Peyer's patch (tissue), 4 donors: ENCODE data around the gene COPS2. TPM values are rescaled to one million over a fixed set of nuclear protein-coding genes. Genes with fewer than 3 reads are reported as not detected.

Source experiments
- DNase-seq, 3 donors: peaks; one replicate each; pipeline ENCODE4 v3.0.0-alpha.2; 2017 to 2019
- H3K27ac ChIP-seq, 4 donors: fragments of 200-600 bp; sonication (generic); one replicate each; pipeline ENCODE4 v1.5.1; 2016 to 2019
- H3K27me3 ChIP-seq, 2 donors: fragments of 200-600 bp; sonication (generic); one replicate each; pipeline ENCODE4 v1.5.1; 2019
- H3K36me3 ChIP-seq, 3 donors: fragments of 200-600 bp; sonication (generic); one replicate each; pipeline ENCODE4 v1.5.1; 2016 to 2019
- H3K4me1 ChIP-seq, 4 donors: fragments of 200-600 bp; sonication (generic); one replicate each; pipeline ENCODE4 v1.5.1; 2016 to 2019
- H3K4me3 ChIP-seq, 4 donors: fragments of 200-600 bp; sonication (generic); 1 replicate in 3 of 4; 2 replicates in 1 of 4; pipeline ENCODE4 v1.5.1; 2016 to 2019; ENCODE audit warnings: mild to moderate bottlenecking in 1 of 4
- H3K9me3 ChIP-seq, 4 donors: fragments of 200-600 bp; sonication (generic); one replicate each; pipeline ENCODE4 v1.5.1; 2016 to 2019; ENCODE audit warnings: mild to moderate bottlenecking in 1 of 4
- CTCF ChIP-seq, 6 experiments: fragments of 450-650 bp in 4 of 6; fragments of 200-600 bp in 2 of 6; sonication (generic) in 1 of 6; IDR thresholded peaks; one replicate each; pipeline ENCODE4 v1.5.1; 2017 to 2019; ENCODE audit warnings: antibody characterized with exemption in 6 of 6, mild to moderate bottlenecking in 3 of 6, moderate library complexity in 1 of 6
- POLR2A ChIP-seq, 2 donors: fragments of 450-650 bp; IDR thresholded peaks; one replicate each; pipeline ENCODE4 v1.5.1; 2017; ENCODE audit warnings: antibody characterized with exemption in 2 of 2, mild to moderate bottlenecking in 2 of 2, moderate library complexity in 2 of 2
- total RNA-seq, 4 donors: library from RNA; depleted of rRNA; stranded (reverse); fragments of >200 nt; gene quantifications; one replicate each; pipeline ENCODE4 v1.1.0, GENCODE V29; 2016

The COPS2 gene
- total RNA-seq, 4 donors from 2014 or later, result 31.5 to 50.6 (median 39.0) TPM

GRCh38 chr15:49120832-49121231, 34.6 kb downstream of the COPS2 start:
- no peaks in the 10 kb centered on the region for H3K9me3 ChIP-seq
- H3K27me3 ChIP-seq, result no peaks in the 10 kb centered on the region
- H3K4me1 ChIP-seq, result no peaks in the 10 kb centered on the region
- no peak overlapping the region for H3K27ac ChIP-seq
- H3K36me3 ChIP-seq, result no peaks in the 10 kb centered on the region
- TF ChIP-seq POLR2A (IDR thresholded peaks at IDR 0.05), result no peak
- TF ChIP-seq CTCF (IDR thresholded peaks at IDR 0.05), result no peak
- no peak overlapping the region for H3K4me3 ChIP-seq
- DNase-seq, result no peak

GRCh38 chr15:49116108-49116857, 39.1 kb downstream of the COPS2 start:
- no peaks in the 10 kb centered on the region for H3K4me1 ChIP-seq
- TF ChIP-seq CTCF (IDR thresholded peaks at IDR 0.05), result no peak
- no peak for TF ChIP-seq POLR2A (IDR thresholded peaks at IDR 0.05)

GRCh38 chr15:49115062-49115461, 40.3 kb downstream of the COPS2 start:
- H3K27ac ChIP-seq, result no peak overlapping the region
- H3K27me3 ChIP-seq, result no peaks in the 10 kb centered on the region
- H3K4me3 ChIP-seq, result no peak overlapping the region
- no peaks in the 10 kb centered on the region for H3K4me1 ChIP-seq
- TF ChIP-seq CTCF (IDR thresholded peaks at IDR 0.05), result no peak
- no peak for TF ChIP-seq POLR2A (IDR thresholded peaks at IDR 0.05)
- no peaks in the 10 kb centered on the region for H3K9me3 ChIP-seq
- DNase-seq, result no peak
- H3K36me3 ChIP-seq, result peaks cover 0 to 32% (median 0%) of the 10 kb centered on the region in 3 donors

More at GRCh38 chr15:49116108-49116857, 39.1 kb downstream of the COPS2 start:
- H3K36me3 ChIP-seq, result peaks cover 0 to 20% (median 0%) of the 10 kb centered on the region in 3 donors
- H3K27ac ChIP-seq, result no peak overlapping the region
- no peaks in the 10 kb centered on the region for H3K27me3 ChIP-seq
- H3K4me3 ChIP-seq, result no peak overlapping the region
- no peaks in the 10 kb centered on the region for H3K9me3 ChIP-seq
- no peak for DNase-seq

GRCh38 chr15:49110158-49110944, 45.0 kb downstream of the COPS2 start:
- Histone ChIP-seq H3K9me3 (no peaks in the 10 kb centered on the region), H3K4me1 (no peaks in the 10 kb centered on the region), H3K27ac (no peak overlapping the region), H3K4me3 (no peak overlapping the region), H3K36me3 (peaks cover 0 to 38% (median 0%) of the 10 kb centered on the region in 3 donors), H3K27me3 (no peaks in the 10 kb centered on the region)
- TF ChIP-seq CTCF (IDR thresholded peaks at IDR 0.05), result no peak
- TF ChIP-seq POLR2A (IDR thresholded peaks at IDR 0.05), result no peak
- DNase-seq, result no peak

- Histone ChIP-seq H3K27ac (no peak overlapping the region), H3K4me1 (no peaks in the 10 kb centered on the region), H3K36me3 (peaks cover 0 to 5% (median 0%) of the 10 kb centered on the region in 3 donors), H3K27me3 (no peaks in the 10 kb centered on the region), H3K9me3 (no peaks in the 10 kb centered on the region), H3K4me3 (no peak overlapping the region)
- TF ChIP-seq POLR2A (IDR thresholded peaks at IDR 0.05) (no peak), CTCF (IDR thresholded peaks at IDR 0.05) (no peak)
- no peak for DNase-seq
Measured at GRCh38 chr15:49103002-49103401, 52.4 kb downstream of the COPS2 start.
